GM12873 (cell line): ENCODE results near the gene TMCC3.

ENCODE experiments used
- CTCF ChIP-seq: IDR thresholded peaks from 2 replicates; pipeline ENCODE4 v1.5.1; 2012; ENCODE audit warnings: low read depth, mild to moderate bottlenecking, moderate library complexity, low read length, control low read depth; ENCODE audit not compliant: insufficient read depth; ENCODE audit errors: missing control alignments

The TMCC3 gene, protein sequence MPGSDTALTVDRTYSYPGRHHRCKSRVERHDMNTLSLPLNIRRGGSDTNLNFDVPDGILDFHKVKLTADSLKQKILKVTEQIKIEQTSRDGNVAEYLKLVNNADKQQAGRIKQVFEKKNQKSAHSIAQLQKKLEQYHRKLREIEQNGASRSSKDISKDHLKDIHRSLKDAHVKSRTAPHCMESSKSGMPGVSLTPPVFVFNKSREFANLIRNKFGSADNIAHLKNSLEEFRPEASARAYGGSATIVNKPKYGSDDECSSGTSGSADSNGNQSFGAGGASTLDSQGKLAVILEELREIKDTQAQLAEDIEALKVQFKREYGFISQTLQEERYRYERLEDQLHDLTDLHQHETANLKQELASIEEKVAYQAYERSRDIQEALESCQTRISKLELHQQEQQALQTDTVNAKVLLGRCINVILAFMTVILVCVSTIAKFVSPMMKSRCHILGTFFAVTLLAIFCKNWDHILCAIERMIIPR

DNA sequence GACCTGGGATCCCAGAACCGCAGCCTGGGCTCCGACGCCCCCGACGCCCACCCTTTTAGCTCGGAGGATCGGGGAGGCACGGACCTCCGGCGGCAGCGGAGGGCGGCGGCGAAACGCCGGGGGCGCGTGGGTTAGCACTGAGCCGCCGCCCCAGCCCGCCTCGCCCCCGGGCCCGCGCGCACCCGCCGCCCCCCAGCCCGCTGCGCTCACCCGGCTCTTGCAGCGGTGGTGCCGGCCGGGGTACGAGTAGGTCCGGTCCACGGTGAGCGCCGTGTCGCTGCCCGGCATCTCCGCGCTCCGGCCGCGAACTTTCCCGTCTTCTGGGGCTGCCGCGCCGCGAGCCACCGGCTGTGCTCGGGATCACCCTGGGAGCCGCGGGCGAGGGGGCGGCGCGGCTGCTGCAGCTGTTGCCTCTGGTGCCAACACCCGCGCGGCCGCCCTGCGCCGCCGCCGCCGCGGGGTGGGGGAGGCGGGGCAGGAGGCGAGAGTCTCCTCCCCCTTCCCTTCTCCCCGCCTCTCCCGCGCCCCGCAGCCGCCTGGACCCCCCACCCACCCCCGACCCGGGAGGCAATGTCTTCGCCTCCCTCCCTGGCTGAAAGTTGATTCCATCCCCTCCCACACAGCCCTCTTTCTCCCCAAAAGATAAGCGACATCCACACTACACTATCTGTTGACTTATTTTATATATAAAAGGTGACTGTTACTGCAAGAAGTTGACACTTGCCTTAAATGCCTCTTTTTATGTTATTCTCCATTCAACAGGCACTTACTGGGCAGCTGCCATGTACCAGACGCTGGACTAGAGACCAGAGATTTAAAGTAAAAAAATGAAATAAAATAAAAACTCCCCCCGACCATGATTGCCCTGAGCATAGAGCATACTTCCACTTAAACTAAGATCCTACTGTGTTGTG lies at the start of gene TMCC3:
Gene TMCC3 (minus strand): TSS at position 415 of the 914 bp plus-strand sequence. CDS start 127 bp downstream, at position 288.
- TF ChIP-seq CTCF = no peak

DNA sequence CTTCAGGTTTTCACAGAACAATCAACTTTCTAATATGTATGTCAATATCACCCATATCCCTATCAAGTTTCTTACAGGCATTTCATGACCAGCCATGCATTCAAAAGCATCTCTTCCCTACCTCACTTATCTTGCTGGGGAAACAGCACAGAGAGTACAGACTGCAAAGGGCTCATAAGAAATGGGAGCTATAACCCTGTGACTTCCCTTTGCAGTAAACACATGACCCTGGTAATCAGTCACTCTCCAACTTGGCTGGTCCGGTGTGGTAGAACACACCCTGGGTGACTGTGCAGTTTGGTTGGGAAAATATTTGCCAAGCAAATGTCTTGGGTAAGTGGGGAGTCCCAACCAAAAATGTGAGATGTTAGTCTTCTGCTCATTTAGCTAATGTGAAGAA lies 49.4 kb upstream of the TMCC3 start:
- no peak for TF ChIP-seq CTCF

DNA sequence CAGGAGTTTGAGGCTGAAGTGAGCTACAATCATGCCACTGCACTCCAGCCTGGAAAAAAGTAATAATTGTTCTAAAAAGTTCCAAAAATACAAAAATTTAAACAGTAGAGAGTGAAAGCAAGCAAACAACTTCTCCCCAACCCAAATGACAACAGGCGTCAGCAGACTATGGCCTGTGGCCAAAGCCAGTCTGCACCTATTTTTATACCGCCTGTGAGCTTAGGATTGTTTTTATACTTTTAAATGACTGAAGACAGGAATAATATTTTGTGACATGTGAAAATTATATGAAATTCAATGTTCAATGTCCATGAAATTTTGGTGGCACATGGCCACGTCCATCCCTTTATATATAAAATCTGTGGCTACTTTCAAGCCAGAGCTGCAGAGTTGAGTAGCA lies 48.2 kb upstream of the TMCC3 start:
- TF ChIP-seq CTCF = no peak

GRCh38 chr12:94697631-94698030 lies 47.3 kb upstream of the TMCC3 start:
- no peak for TF ChIP-seq CTCF

- no peak for TF ChIP-seq CTCF
Observed at GRCh38 chr12:94694732-94695131, 44.4 kb upstream of the TMCC3 start.

GRCh38 chr12:94690198-94690771 lies 39.9 kb upstream of the TMCC3 start:
- TF ChIP-seq CTCF = no peak

GRCh38 chr12:94689646-94690036 lies 39.3 kb upstream of the TMCC3 start:
- no peak for TF ChIP-seq CTCF
